Loucy (cell line): Measurements from ENCODE around the gene RPS15A.

Experiments
- CTCF ChIP-seq: fragments of 200-600 bp; sonication (generic); conservative IDR thresholded peaks from 2 replicates; pipeline ENCODE4 v1.5.1; 2014; ENCODE audit warnings: mild to moderate bottlenecking, antibody characterized with exemption, low read length
- EZH2phosphoT487 ChIP-seq: fragments of 200-600 bp; IDR thresholded peaks from 2 replicates; pipeline ENCODE4 v1.6.1; 2018; ENCODE audit warnings: antibody characterized with exemption, mild to moderate bottlenecking, moderate library complexity, borderline replicate concordance

GRCh38 chr16:18809165-18809564, 19.0 kb upstream of the RPS15A start:
- TF ChIP-seq CTCF (no peak), EZH2phosphoT487 (no peak)
